Measurements from ENCODE around the gene KRT33A. TPM values are rescaled to one million over a fixed set of nuclear protein-coding genes. Genes with fewer than 3 reads are reported as not detected.

The KRT33A gene
- total RNA-seq, 2 donors from 2014 or later, result not detected

- Mint-ChIP-seq H3K27ac (no peak overlapping the region), H3K36me3 (peaks cover 6% of the 10 kb centered on the region), H3K4me1 (ENCODE audit: low read depth in 2 of 2) (no peaks in the 10 kb centered on the region), H3K4me3 (no peak overlapping the region), H3K27me3 (peaks cover 0 to 2% of the 10 kb centered on the region in 2 donors), H3K9me3 (no peaks in the 10 kb centered on the region)
- no peak for DNase-seq (ENCODE audit: low spot score)
- no peak for ATAC-seq
These were observed 32.4 kb downstream of the KRT33A start for GRCh38 chr17:41318231-41318630.

GRCh38 chr17:41315814-41316445 lies 34.7 kb downstream of the KRT33A start:
- peaks cover 0 to 5% of the 10 kb centered on the region in 2 donors for H3K4me1 Mint-ChIP-seq (ENCODE audit: low read depth in 2 of 2)
- ATAC-seq (no peak), DNase-seq (ENCODE audit: low spot score) (no peak)
- peaks cover 6% of the 10 kb centered on the region for H3K36me3 Mint-ChIP-seq
- peaks cover 0 to 2% of the 10 kb centered on the region in 2 donors for H3K27me3 Mint-ChIP-seq
- H3K4me3 Mint-ChIP-seq, result no peak overlapping the region
- no peak overlapping the region for H3K27ac Mint-ChIP-seq
- no peaks in the 10 kb centered on the region for H3K9me3 Mint-ChIP-seq

GRCh38 chr17:41315204-41315794 lies 35.3 kb downstream of the KRT33A start, which contains the start of gene KRTAP17-1:
KRTAP17-1 (minus strand) TSS chr17:41315710; CDS start chr17:41315650, 60 bp downstream.
- ATAC-seq (no peak), DNase-seq (ENCODE audit: low spot score) (no peak)
- H3K27ac Mint-ChIP-seq, result no peak within 1 kb of the TSS
- no peak within 1 kb of the TSS for H3K4me3 Mint-ChIP-seq
- peaks cover 0 to 7% of the 10 kb centered on the region in 2 donors for H3K4me1 Mint-ChIP-seq (ENCODE audit: low read depth in 2 of 2)
- H3K36me3 Mint-ChIP-seq, result peaks cover 6% of the 10 kb centered on the region
- peaks cover 0 to 2% of the 10 kb centered on the region in 2 donors for H3K27me3 Mint-ChIP-seq
- no peaks in the 10 kb centered on the region for H3K9me3 Mint-ChIP-seq

GRCh38 chr17:41311111-41311510 lies 39.5 kb downstream of the KRT33A start:
- ATAC-seq (no peak), DNase-seq (ENCODE audit: low spot score) (no peak)
- Mint-ChIP-seq H3K27me3 (no peaks in the 10 kb centered on the region), H3K4me1 (ENCODE audit: low read depth in 2 of 2) (peaks cover 30 to 40% of the 10 kb centered on the region in 2 donors), H3K27ac (no peak overlapping the region), H3K4me3 (no peak overlapping the region), H3K9me3 (no peaks in the 10 kb centered on the region), H3K36me3 (no peaks in the 10 kb centered on the region)

- Mint-ChIP-seq H3K9me3 (no peaks in the 10 kb centered on the region), H3K4me1 (ENCODE audit: low read depth in 2 of 2) (peaks cover 30 to 40% of the 10 kb centered on the region in 2 donors)
These were observed 41.7 kb downstream of the KRT33A start, which contains the start of gene KRTAP16-1 for GRCh38 chr17:41308918-41309359. KRTAP16-1 (minus strand) TSS chr17:41309309; CDS start chr17:41309253, 56 bp downstream.

GRCh38 chr17:41308251-41308917 lies 42.2 kb downstream of the KRT33A start:
- ATAC-seq (peak; percentile 83), DNase-seq (ENCODE audit: low spot score) (no peak)
- peak overlapping the region; percentile 21 to 60 for H3K27ac Mint-ChIP-seq
- peaks cover 4 to 6% of the 10 kb centered on the region in 2 donors for H3K27me3 Mint-ChIP-seq
- H3K4me1 Mint-ChIP-seq (ENCODE audit: low read depth in 2 of 2), result peaks cover 30 to 40% of the 10 kb centered on the region in 2 donors
- peak overlapping the region; percentile 78 for H3K4me3 Mint-ChIP-seq
- H3K36me3 Mint-ChIP-seq, result no peaks in the 10 kb centered on the region
- no peaks in the 10 kb centered on the region for H3K9me3 Mint-ChIP-seq

More at GRCh38 chr17:41308918-41309359, 41.7 kb downstream of the KRT33A start, which contains the start of gene KRTAP16-1:
- no peaks in the 10 kb centered on the region for H3K36me3 Mint-ChIP-seq
- peak; percentile 56 to 63 for ATAC-seq
- H3K27ac Mint-ChIP-seq, result peak within 1 kb of the TSS; percentile 21 to 60
- DNase-seq (ENCODE audit: low spot score), result no peak
- peak within 1 kb of the TSS; percentile 78 for H3K4me3 Mint-ChIP-seq
- H3K27me3 Mint-ChIP-seq, result peaks cover 4 to 6% of the 10 kb centered on the region in 2 donors

- no peaks in the 10 kb centered on the region for H3K36me3 Mint-ChIP-seq
- DNase-seq (ENCODE audit: low spot score) (no peak), ATAC-seq (no peak)
- no peaks in the 10 kb centered on the region for H3K9me3 Mint-ChIP-seq
- peaks cover 4 to 6% of the 10 kb centered on the region in 2 donors for H3K27me3 Mint-ChIP-seq
- peaks cover 30 to 40% of the 10 kb centered on the region in 2 donors for H3K4me1 Mint-ChIP-seq (ENCODE audit: low read depth in 2 of 2)
- H3K27ac Mint-ChIP-seq, result peak overlapping the region; percentile 21 to 60
- peak overlapping the region; percentile 78 for H3K4me3 Mint-ChIP-seq
These were observed 43.0 kb downstream of the KRT33A start for GRCh38 chr17:41307647-41308046.

- Mint-ChIP-seq H3K4me1 (ENCODE audit: low read depth in 2 of 2) (peaks cover 25 to 28% of the 10 kb centered on the region in 2 donors), H3K27ac (no peak overlapping the region)
- no peak for DNase-seq (ENCODE audit: low spot score)
These were observed 46.5 kb downstream of the KRT33A start for GRCh38 chr17:41304091-41304490.

GRCh38 chr17:41302981-41303380 lies 47.6 kb downstream of the KRT33A start:
- DNase-seq (ENCODE audit: low spot score), result no peak

More at GRCh38 chr17:41304091-41304490, 46.5 kb downstream of the KRT33A start:
- Mint-ChIP-seq H3K27me3 (peaks cover 16 to 19% of the 10 kb centered on the region in 2 donors), H3K36me3 (no peaks in the 10 kb centered on the region), H3K9me3 (no peaks in the 10 kb centered on the region), H3K4me3 (no peak overlapping the region)
- ATAC-seq, result no peak

GRCh38 chr17:41301916-41302901 lies 48.4 kb downstream of the KRT33A start, which contains the start of gene KRTAP29-1:
KRTAP29-1 (minus strand) TSS chr17:41302851; CDS start chr17:41302851, 0 bp downstream.
- DNase-seq (ENCODE audit: low spot score), result no peak
- no peaks in the 10 kb centered on the region for H3K36me3 Mint-ChIP-seq
- H3K4me3 Mint-ChIP-seq, result no peak within 1 kb of the TSS
- peaks cover 16 to 19% of the 10 kb centered on the region in 2 donors for H3K27me3 Mint-ChIP-seq
- no peak within 1 kb of the TSS for H3K27ac Mint-ChIP-seq
- ATAC-seq, result no peak
- H3K9me3 Mint-ChIP-seq, result no peaks in the 10 kb centered on the region
- peaks cover 6 to 10% of the 10 kb centered on the region in 2 donors for H3K4me1 Mint-ChIP-seq (ENCODE audit: low read depth in 2 of 2)

More at GRCh38 chr17:41302981-41303380, 47.6 kb downstream of the KRT33A start:
- no peaks in the 10 kb centered on the region for H3K36me3 Mint-ChIP-seq
- no peak overlapping the region for H3K27ac Mint-ChIP-seq
- peaks cover 14 to 17% of the 10 kb centered on the region in 2 donors for H3K4me1 Mint-ChIP-seq (ENCODE audit: low read depth in 2 of 2)
- no peak overlapping the region for H3K4me3 Mint-ChIP-seq
- H3K27me3 Mint-ChIP-seq, result peaks cover 16 to 19% of the 10 kb centered on the region in 2 donors
- no peak for ATAC-seq
- H3K9me3 Mint-ChIP-seq, result no peaks in the 10 kb centered on the region

- H3K27me3 Mint-ChIP-seq, result peaks cover 16 to 19% of the 10 kb centered on the region in 2 donors
- no peak overlapping the region for H3K27ac Mint-ChIP-seq
- no peaks in the 10 kb centered on the region for H3K9me3 Mint-ChIP-seq
- DNase-seq (ENCODE audit: low spot score) (no peak), ATAC-seq (no peak)
- H3K4me1 Mint-ChIP-seq (ENCODE audit: low read depth in 2 of 2), result peaks cover 0 to 4% of the 10 kb centered on the region in 2 donors
- H3K36me3 Mint-ChIP-seq, result no peaks in the 10 kb centered on the region
- no peak overlapping the region for H3K4me3 Mint-ChIP-seq
These were observed 49.3 kb downstream of the KRT33A start for GRCh38 chr17:41301204-41301790.

- Mint-ChIP-seq H3K9me3 (no peaks in the 10 kb centered on the region), H3K4me1 (ENCODE audit: low read depth in 2 of 2) (peaks cover 0 to 4% of the 10 kb centered on the region in 2 donors), H3K36me3 (no peaks in the 10 kb centered on the region), H3K4me3 (no peak overlapping the region), H3K27me3 (peaks cover 17 to 18% of the 10 kb centered on the region in 2 donors), H3K27ac (no peak overlapping the region)
- DNase-seq (ENCODE audit: low spot score) (no peak), ATAC-seq (no peak)
These were observed 52.0 kb downstream of the KRT33A start for GRCh38 chr17:41298458-41299135.

Data from natural killer cell treated with Interleukin-12 subunit alpha and Interleukin-12 subunit beta and Interleukin-15 and Interleukin-18, amount 100 ng/mL, for 72 hours (primary cell).